Right renal pelvis (tissue), 4 donors: ENCODE measurements around the gene ACTMAP. TPM values are rescaled to one million over a fixed set of nuclear protein-coding genes. Genes with fewer than 3 reads are reported as not detected.
A peak's percentile ranks its signal among the peaks of the same experiment; 100 is the strongest.
"Not testable (repeated sequence)": the region's sequence is repeated elsewhere in the genome, so short reads cannot be mapped to it uniquely, and the experiment has no call there.

Source experiments
- DNase-seq, 4 donors: peaks; one replicate each; pipeline ENCODE4 v3.0.0-alpha.2; 2013; ENCODE audit warnings: low read depth in 4 of 4, low spot score in 3 of 4, missing footprints in 1 of 4
- polyA plus RNA-seq, 4 donors: library from polyadenylated mRNA; unstranded; fragments of 120-200 nt; gene quantifications; one replicate each; pipeline ENCODE4 v1.2.1, GENCODE V29; 2013; ENCODE audit not compliant: insufficient read length in 4 of 4

ACTMAP gene
- 10 to 100 TPM; 13.0 to 21.8 (median 15.4) TPM for polyA plus RNA-seq

GRCh38 chr19:40750058-40750873, at the start of gene ACTMAP:
ACTMAP (minus strand) TSS chr19:40750477; CDS start chr19:40749803, 674 bp downstream.
- DNase-seq, result peak; percentile 100

- DNase-seq, result no peak
Observed at GRCh38 chr19:40799558-40800338, 49.5 kb upstream of the ACTMAP start.

GRCh38 chr19:40798683-40799557, 48.6 kb upstream of the ACTMAP start, which contains the start of gene EGLN2:
EGLN2 (plus strand) TSS chr19:40799191; CDS start chr19:40800573, 1,382 bp downstream.
- peak; percentile 99 to 100 (median 100) for DNase-seq

GRCh38 chr19:40797963-40798682, 47.8 kb upstream of the ACTMAP start:
- no peak for DNase-seq

- DNase-seq, result no peak
Observed at GRCh38 chr19:40797166-40797962, 47.1 kb upstream of the ACTMAP start.

GRCh38 chr19:40791996-40792395, 41.7 kb upstream of the ACTMAP start:
- DNase-seq, result no peak

GRCh38 chr19:40791349-40791748, 41.1 kb upstream of the ACTMAP start:
- DNase-seq, result no peak

- DNase-seq, result no peak
Observed at GRCh38 chr19:40786060-40787037, 36.1 kb upstream of the ACTMAP start.

- no peak for DNase-seq
Observed at GRCh38 chr19:40785526-40785925, 35.2 kb upstream of the ACTMAP start.

GRCh38 chr19:40784146-40784545, 33.9 kb upstream of the ACTMAP start:
- not testable (repeated sequence) for DNase-seq

GRCh38 chr19:40783711-40784110, 33.4 kb upstream of the ACTMAP start:
- DNase-seq, result no peak

GRCh38 chr19:40781140-40781539, 30.9 kb upstream of the ACTMAP start:
- no peak for DNase-seq

- no peak for DNase-seq
Observed at GRCh38 chr19:40780582-40780981, 30.3 kb upstream of the ACTMAP start.

- no peak for DNase-seq
Observed at GRCh38 chr19:40778706-40779284, 28.5 kb upstream of the ACTMAP start.

GRCh38 chr19:40777937-40778705, 27.8 kb upstream of the ACTMAP start, which contains the start of gene RAB4B:
RAB4B (plus strand) TSS chr19:40778247; CDS start chr19:40778376, 129 bp downstream.
- DNase-seq, result peak; percentile 99 to 100 (median 100)

- no peak for DNase-seq
Observed at GRCh38 chr19:40777645-40777936, 27.3 kb upstream of the ACTMAP start.
